ENCODE measurements around the gene AQP12B.

Gene AQP12B

DNA sequence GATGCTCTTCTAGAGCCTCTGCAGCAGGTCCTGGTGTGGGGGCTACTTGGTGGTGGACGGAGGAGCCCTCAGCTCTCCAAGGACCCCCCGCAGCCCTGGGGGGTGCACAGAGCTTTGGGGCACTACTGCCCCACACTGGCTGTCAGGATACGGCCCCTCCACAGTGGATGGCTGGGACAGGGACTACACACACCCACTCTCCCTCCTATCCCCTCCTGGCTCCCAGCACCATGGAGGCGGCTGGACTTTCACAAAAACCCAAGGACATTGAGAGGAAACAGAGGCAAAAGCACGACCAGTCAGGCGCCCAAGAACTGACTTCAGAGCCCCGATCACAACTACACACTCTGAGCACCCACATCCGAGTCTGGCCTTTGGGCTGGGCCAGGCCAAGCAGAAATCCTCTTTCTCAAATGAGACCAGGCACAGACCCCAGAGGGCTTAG, 44.8 kb downstream of the AQP12B start:
- no peaks in the 10 kb centered on the region for H3K27me3 ChIP-seq (ENCODE audit: insufficient read depth, low read length, poor library complexity)
- no peak overlapping the region for H3K9ac ChIP-seq (ENCODE audit: low read depth, low read length)
- no peak overlapping the region for H3K4me3 ChIP-seq (ENCODE audit: low read depth in 1 of 2, low read length in 2 of 2)
- no peaks in the 10 kb centered on the region for H3K4me1 ChIP-seq (ENCODE audit: insufficient read depth, low read length)
- no peak overlapping the region for H3K27ac ChIP-seq (ENCODE audit: low read length)
- no peak for ATAC-seq (ENCODE audit: insufficient read depth, low read depth)
- H4K20me1 ChIP-seq (ENCODE audit: insufficient read depth, low read length), result no peaks in the 10 kb centered on the region
- H3K79me2 ChIP-seq (ENCODE audit: insufficient read depth, low read length), result no peaks in the 10 kb centered on the region
- H2AFZ ChIP-seq (ENCODE audit: low read depth, low read length), result no peak overlapping the region
- no peak overlapping the region for H3K4me2 ChIP-seq (ENCODE audit: insufficient read depth, low read length)
- H3K36me3 ChIP-seq (ENCODE audit: insufficient read depth, low read length), result no peaks in the 10 kb centered on the region
- H3K9me3 ChIP-seq (ENCODE audit: insufficient read depth, low read length, severe bottlenecking), result peaks cover 15% of the 10 kb centered on the region
- DNase-seq, result no peak
- no peak for TF ChIP-seq CTCF (IDR thresholded peaks at IDR 0.05; ENCODE audit: borderline replicate concordance, extremely low read depth, low read length, poor library complexity, severe bottlenecking)

DNA sequence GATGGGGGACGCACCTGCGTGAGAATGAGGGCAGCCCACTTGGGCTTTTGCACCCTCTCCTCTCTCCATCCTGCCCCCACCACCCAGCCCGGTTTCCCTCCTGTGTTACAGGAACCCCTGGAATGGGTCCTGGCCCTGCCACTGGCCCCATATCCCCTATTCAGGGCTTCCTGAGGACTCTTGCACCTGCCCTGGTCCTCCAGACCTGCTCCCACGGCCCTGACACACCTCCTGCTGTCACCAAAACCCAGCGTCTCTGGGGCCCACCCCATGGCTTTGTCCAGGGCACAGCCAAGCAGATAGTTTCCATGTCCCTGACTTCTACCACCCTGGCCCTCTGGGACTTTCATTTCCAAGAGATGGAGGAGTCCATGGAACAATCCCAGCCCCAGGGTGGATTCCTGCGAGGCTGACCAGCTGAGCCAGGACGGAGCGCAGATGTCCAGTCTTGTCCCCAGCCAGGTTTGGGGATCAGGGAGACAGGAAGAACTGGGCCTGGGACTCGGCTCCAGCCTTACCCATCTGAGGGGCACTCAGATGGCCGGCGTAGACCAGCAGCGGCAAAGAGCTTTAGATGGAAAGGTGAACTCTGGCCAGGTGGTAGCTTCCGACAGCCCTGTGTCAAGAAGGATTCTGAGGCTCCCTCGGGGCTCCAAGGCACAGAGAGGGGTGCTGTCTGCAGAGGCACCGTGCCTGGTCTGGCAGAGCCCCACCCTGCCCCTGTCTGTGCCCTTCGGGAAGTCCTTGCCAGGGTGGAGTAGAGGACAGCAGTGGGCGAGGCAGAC, 45.4 kb downstream of the AQP12B start:
- Histone ChIP-seq H3K27me3 (ENCODE audit: insufficient read depth, low read length, poor library complexity) (no peaks in the 10 kb centered on the region), H3K4me1 (ENCODE audit: insufficient read depth, low read length) (no peaks in the 10 kb centered on the region), H2AFZ (ENCODE audit: low read depth, low read length) (no peak overlapping the region), H4K20me1 (ENCODE audit: insufficient read depth, low read length) (no peaks in the 10 kb centered on the region), H3K4me3 (ENCODE audit: low read depth in 1 of 2, low read length in 2 of 2) (no peak overlapping the region), H3K27ac (ENCODE audit: low read length) (no peak overlapping the region), H3K4me2 (ENCODE audit: insufficient read depth, low read length) (no peak overlapping the region), H3K9me3 (ENCODE audit: insufficient read depth, low read length, severe bottlenecking) (peaks cover 15% of the 10 kb centered on the region), H3K79me2 (ENCODE audit: insufficient read depth, low read length) (no peaks in the 10 kb centered on the region), H3K9ac (ENCODE audit: low read depth, low read length) (no peak overlapping the region), H3K36me3 (ENCODE audit: insufficient read depth, low read length) (no peaks in the 10 kb centered on the region)
- DNase-seq (no peak), ATAC-seq (ENCODE audit: insufficient read depth, low read depth) (no peak)
- TF ChIP-seq EZH2 (IDR thresholded peaks at IDR 0.05; ENCODE audit: borderline replicate concordance, low read depth, low read length, severe bottlenecking) (no peak), CTCF (IDR thresholded peaks at IDR 0.05; ENCODE audit: borderline replicate concordance, extremely low read depth, low read length, poor library complexity, severe bottlenecking) (no peak)

DNA sequence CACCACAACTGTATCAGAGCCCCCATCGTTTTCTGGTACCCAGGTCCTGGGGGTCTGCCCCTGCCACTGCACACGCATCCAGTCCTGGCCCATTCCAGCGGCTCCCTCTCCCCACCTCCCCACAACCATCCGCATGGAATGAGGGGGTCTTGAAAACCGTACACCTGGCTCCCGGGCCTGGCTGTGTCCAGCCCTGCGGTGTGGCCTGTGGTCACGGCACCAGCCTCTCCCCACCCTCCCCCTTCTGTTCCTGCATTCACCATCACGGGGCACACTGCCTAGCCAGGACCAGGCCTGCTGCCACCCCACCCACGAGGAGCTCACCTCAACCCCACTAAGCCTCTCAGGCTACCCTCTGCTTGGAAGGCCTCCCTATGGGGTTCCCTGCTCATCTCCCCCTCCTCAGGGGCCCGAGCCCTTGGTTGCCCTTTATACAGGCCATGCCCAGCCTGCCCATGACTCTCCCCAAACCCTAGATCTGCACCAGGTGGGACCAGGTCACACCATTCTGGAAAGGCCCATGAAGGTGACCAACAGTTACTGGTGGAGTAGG, 46.0 kb downstream of the AQP12B start:
- H3K4me1 ChIP-seq (ENCODE audit: insufficient read depth, low read length), result no peaks in the 10 kb centered on the region
- H3K79me2 ChIP-seq (ENCODE audit: insufficient read depth, low read length), result no peaks in the 10 kb centered on the region
- peaks cover 18% of the 10 kb centered on the region for H3K9me3 ChIP-seq (ENCODE audit: insufficient read depth, low read length, severe bottlenecking)
- H3K4me3 ChIP-seq (ENCODE audit: low read depth in 1 of 2, low read length in 2 of 2), result no peak overlapping the region
- H2AFZ ChIP-seq (ENCODE audit: low read depth, low read length), result no peak overlapping the region
- no peak for TF ChIP-seq EZH2 (IDR thresholded peaks at IDR 0.05; ENCODE audit: borderline replicate concordance, low read depth, low read length, severe bottlenecking)
- no peak for TF ChIP-seq CTCF (IDR thresholded peaks at IDR 0.05; ENCODE audit: borderline replicate concordance, extremely low read depth, low read length, poor library complexity, severe bottlenecking)
- H3K27ac ChIP-seq (ENCODE audit: low read length), result no peak overlapping the region
- no peak for ATAC-seq (ENCODE audit: insufficient read depth, low read depth)
- H3K4me2 ChIP-seq (ENCODE audit: insufficient read depth, low read length), result no peak overlapping the region
- no peaks in the 10 kb centered on the region for H4K20me1 ChIP-seq (ENCODE audit: insufficient read depth, low read length)
- H3K36me3 ChIP-seq (ENCODE audit: insufficient read depth, low read length), result no peaks in the 10 kb centered on the region
- H3K9ac ChIP-seq (ENCODE audit: low read depth, low read length), result no peak overlapping the region
- H3K27me3 ChIP-seq (ENCODE audit: insufficient read depth, low read length, poor library complexity), result no peaks in the 10 kb centered on the region
- no peak for DNase-seq
